Measurements from ENCODE around the gene NSG1.

DNA sequence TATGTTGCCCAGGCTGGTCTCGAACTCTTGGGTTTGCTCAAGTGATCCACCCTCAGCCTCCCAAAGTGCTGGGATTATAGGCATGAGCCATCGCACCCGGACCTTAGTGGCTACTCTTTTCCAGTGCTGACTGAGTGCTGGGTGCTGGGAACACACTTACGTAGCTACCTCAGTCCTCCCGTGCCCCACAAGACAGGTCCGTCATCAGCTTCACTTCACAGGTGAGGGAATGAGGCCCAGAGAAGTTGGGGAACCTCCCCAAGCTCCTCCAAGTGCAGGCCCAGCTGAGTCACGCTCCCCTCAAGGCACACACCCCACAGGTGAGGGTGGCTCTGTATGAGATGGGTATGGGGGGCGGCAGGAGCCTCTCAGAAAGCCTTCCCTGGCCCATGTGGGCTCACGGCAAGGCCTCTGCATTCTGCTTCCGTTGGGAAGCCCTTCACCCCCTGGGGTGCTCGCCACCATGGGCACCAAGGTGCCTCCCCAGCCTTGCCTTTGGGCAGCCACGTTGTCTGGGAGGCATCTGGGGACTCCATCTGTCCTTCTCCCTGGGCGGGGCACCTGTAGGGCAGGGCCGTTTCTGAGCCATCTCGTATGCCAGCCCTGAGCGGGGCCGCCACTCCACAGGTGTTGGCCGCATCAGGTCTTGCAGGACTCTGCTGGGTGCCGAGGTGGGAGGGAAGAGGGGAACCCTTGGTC is 28.4 kb downstream of the NSG1 start:
- TF ChIP-seq JUN (IDR thresholded peaks at IDR 0.05; ENCODE audit: borderline replicate concordance, insufficient read depth, insufficient read length, low read depth) (no peak), POLR2AphosphoS5 (IDR thresholded peaks at IDR 0.05; ENCODE audit: insufficient read depth, low read depth, low read length) (no peak), CTCF (IDR thresholded peaks at IDR 0.05; ENCODE audit: extremely low read depth in 1 of 2, insufficient read depth in 1 of 2, low read depth in 1 of 2, low read length in 2 of 2) (no peak), POLR2A (IDR thresholded peaks at IDR 0.05; ENCODE audit: low read depth, low read length) (no peak)

Data from endothelial cell of umbilical vein (primary cell).